ENCODE results near the gene COL1A2.

COL1A2 gene

GRCh38 chr7:94446308-94446707, 51.6 kb downstream of the COL1A2 start:
- TF ChIP-seq CTCF (IDR thresholded peaks at IDR 0.05; ENCODE audit: poor library complexity, severe bottlenecking) = no peak
- no peak overlapping the region for H3K27ac ChIP-seq (ENCODE audit: poor library complexity, severe bottlenecking)
- no peak for ATAC-seq (ENCODE audit: low read depth)

GRCh38 chr7:94449151-94449725, 54.5 kb downstream of the COL1A2 start:
- H3K4me1 ChIP-seq (ENCODE audit: insufficient read depth, poor library complexity, severe bottlenecking) = no peaks in the 10 kb centered on the region
- H3K4me3 ChIP-seq (ENCODE audit: severe bottlenecking) = no peak overlapping the region
- TF ChIP-seq CTCF (IDR thresholded peaks at IDR 0.05; ENCODE audit: poor library complexity, severe bottlenecking) = peak; percentile 92
- no peaks in the 10 kb centered on the region for H3K9me3 ChIP-seq (ENCODE audit: severe bottlenecking)
- H3K27me3 ChIP-seq (ENCODE audit: insufficient read depth, poor library complexity, severe bottlenecking) = peaks cover 3% of the 10 kb centered on the region
- DNase-seq (ENCODE audit: low spot score) (no peak), ATAC-seq (ENCODE audit: low read depth) (no peak)
- no peaks in the 10 kb centered on the region for H3K36me3 ChIP-seq (ENCODE audit: low read depth)
- no peak overlapping the region for H3K27ac ChIP-seq (ENCODE audit: poor library complexity, severe bottlenecking)

More at GRCh38 chr7:94446308-94446707, 51.6 kb downstream of the COL1A2 start:
- no peak overlapping the region for H3K4me3 ChIP-seq (ENCODE audit: severe bottlenecking)
- H3K9me3 ChIP-seq (ENCODE audit: severe bottlenecking) = no peaks in the 10 kb centered on the region
- H3K36me3 ChIP-seq (ENCODE audit: low read depth) = no peaks in the 10 kb centered on the region
- no peaks in the 10 kb centered on the region for H3K4me1 ChIP-seq (ENCODE audit: insufficient read depth, poor library complexity, severe bottlenecking)
- no peak for DNase-seq (ENCODE audit: low spot score)
- H3K27me3 ChIP-seq (ENCODE audit: insufficient read depth, poor library complexity, severe bottlenecking) = peaks cover 3% of the 10 kb centered on the region

- no peak for ATAC-seq (ENCODE audit: low read depth)
- no peaks in the 10 kb centered on the region for H3K36me3 ChIP-seq (ENCODE audit: low read depth)
- no peak overlapping the region for H3K27ac ChIP-seq (ENCODE audit: poor library complexity, severe bottlenecking)
- H3K4me1 ChIP-seq (ENCODE audit: insufficient read depth, poor library complexity, severe bottlenecking) = no peaks in the 10 kb centered on the region
- no peaks in the 10 kb centered on the region for H3K9me3 ChIP-seq (ENCODE audit: severe bottlenecking)
- TF ChIP-seq CTCF (IDR thresholded peaks at IDR 0.05; ENCODE audit: poor library complexity, severe bottlenecking) = no peak
- H3K27me3 ChIP-seq (ENCODE audit: insufficient read depth, poor library complexity, severe bottlenecking) = no peaks in the 10 kb centered on the region
- H3K4me3 ChIP-seq (ENCODE audit: severe bottlenecking) = no peak overlapping the region
- no peak for DNase-seq (ENCODE audit: low spot score)
Observed at GRCh38 chr7:94450044-94450697, 55.5 kb downstream of the COL1A2 start.

- H3K4me3 ChIP-seq (ENCODE audit: severe bottlenecking) = no peak overlapping the region
- no peak overlapping the region for H3K27ac ChIP-seq (ENCODE audit: poor library complexity, severe bottlenecking)
- no peaks in the 10 kb centered on the region for H3K9me3 ChIP-seq (ENCODE audit: severe bottlenecking)
- DNase-seq (ENCODE audit: low spot score) (no peak), ATAC-seq (ENCODE audit: low read depth) (no peak)
- no peak for TF ChIP-seq CTCF (IDR thresholded peaks at IDR 0.05; ENCODE audit: poor library complexity, severe bottlenecking)
- H3K4me1 ChIP-seq (ENCODE audit: insufficient read depth, poor library complexity, severe bottlenecking) = no peaks in the 10 kb centered on the region
- no peaks in the 10 kb centered on the region for H3K27me3 ChIP-seq (ENCODE audit: insufficient read depth, poor library complexity, severe bottlenecking)
- H3K36me3 ChIP-seq (ENCODE audit: low read depth) = no peaks in the 10 kb centered on the region
Observed at GRCh38 chr7:94451187-94451586, 56.5 kb downstream of the COL1A2 start.

GRCh38 chr7:94452239-94452638, 57.5 kb downstream of the COL1A2 start:
- no peak for TF ChIP-seq CTCF (IDR thresholded peaks at IDR 0.05; ENCODE audit: poor library complexity, severe bottlenecking)
- H3K9me3 ChIP-seq (ENCODE audit: severe bottlenecking) = no peaks in the 10 kb centered on the region
- H3K36me3 ChIP-seq (ENCODE audit: low read depth) = no peaks in the 10 kb centered on the region
- H3K4me1 ChIP-seq (ENCODE audit: insufficient read depth, poor library complexity, severe bottlenecking) = no peaks in the 10 kb centered on the region
- H3K27me3 ChIP-seq (ENCODE audit: insufficient read depth, poor library complexity, severe bottlenecking) = no peaks in the 10 kb centered on the region
- no peak overlapping the region for H3K27ac ChIP-seq (ENCODE audit: poor library complexity, severe bottlenecking)
- ATAC-seq (ENCODE audit: low read depth) (no peak), DNase-seq (ENCODE audit: low spot score) (no peak)
- H3K4me3 ChIP-seq (ENCODE audit: severe bottlenecking) = no peak overlapping the region
